Spleen (tissue), 7 donors: ENCODE data around the gene DVL1.

Source experiments
- POLR2A ChIP-seq, 3 donors: fragments of 450-650 bp; IDR thresholded peaks; one replicate each; pipeline ENCODE4 v1.5.1; 2017; ENCODE audit warnings: antibody characterized with exemption in 3 of 3, mild to moderate bottlenecking in 1 of 3
- TF ChIP-seq, protein P1 (sequence below), 11 experiments: fragments of 200-600 bp in 7 of 11; fragments of 450-650 bp in 4 of 11; sonication (generic) in 4 of 11; IDR thresholded peaks in 8 of 11; conservative IDR thresholded peaks in 3 of 11; 1 replicate in 7 of 11; 2 replicates in 4 of 11; pipeline versions ENCODE4 v1.4.0 to v1.8.0; 2016 to 2021; ENCODE audit warnings: antibody characterized with exemption in 11 of 11, inconsistent platforms in 4 of 11, mild to moderate bottlenecking in 1 of 11
- donor health status: DM: no; HTN: no; CAD: no; lungs with moderate emphysema.
- donor health status: DM: no; HTN: no; CAD: no.
- donor health status: DM: no; HTN: no; CAD: no.

DNA sequence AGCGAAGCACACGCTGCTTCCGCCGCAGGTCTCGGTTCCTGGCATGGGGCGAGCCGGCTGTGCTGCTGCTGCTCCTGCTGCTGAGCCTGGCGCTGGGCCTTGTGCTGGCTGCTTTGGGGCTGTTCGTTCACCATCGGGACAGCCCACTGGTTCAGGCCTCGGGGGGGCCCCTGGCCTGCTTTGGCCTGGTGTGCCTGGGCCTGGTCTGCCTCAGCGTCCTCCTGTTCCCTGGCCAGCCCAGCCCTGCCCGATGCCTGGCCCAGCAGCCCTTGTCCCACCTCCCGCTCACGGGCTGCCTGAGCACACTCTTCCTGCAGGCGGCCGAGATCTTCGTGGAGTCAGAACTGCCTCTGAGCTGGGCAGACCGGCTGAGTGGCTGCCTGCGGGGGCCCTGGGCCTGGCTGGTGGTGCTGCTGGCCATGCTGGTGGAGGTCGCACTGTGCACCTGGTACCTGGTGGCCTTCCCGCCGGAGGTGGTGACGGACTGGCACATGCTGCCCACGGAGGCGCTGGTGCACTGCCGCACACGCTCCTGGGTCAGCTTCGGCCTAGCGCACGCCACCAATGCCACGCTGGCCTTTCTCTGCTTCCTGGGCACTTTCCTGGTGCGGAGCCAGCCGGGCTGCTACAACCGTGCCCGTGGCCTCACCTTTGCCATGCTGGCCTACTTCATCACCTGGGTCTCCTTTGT, 15.5 kb downstream of the DVL1 start:
- TF ChIP-seq, protein P1, sequence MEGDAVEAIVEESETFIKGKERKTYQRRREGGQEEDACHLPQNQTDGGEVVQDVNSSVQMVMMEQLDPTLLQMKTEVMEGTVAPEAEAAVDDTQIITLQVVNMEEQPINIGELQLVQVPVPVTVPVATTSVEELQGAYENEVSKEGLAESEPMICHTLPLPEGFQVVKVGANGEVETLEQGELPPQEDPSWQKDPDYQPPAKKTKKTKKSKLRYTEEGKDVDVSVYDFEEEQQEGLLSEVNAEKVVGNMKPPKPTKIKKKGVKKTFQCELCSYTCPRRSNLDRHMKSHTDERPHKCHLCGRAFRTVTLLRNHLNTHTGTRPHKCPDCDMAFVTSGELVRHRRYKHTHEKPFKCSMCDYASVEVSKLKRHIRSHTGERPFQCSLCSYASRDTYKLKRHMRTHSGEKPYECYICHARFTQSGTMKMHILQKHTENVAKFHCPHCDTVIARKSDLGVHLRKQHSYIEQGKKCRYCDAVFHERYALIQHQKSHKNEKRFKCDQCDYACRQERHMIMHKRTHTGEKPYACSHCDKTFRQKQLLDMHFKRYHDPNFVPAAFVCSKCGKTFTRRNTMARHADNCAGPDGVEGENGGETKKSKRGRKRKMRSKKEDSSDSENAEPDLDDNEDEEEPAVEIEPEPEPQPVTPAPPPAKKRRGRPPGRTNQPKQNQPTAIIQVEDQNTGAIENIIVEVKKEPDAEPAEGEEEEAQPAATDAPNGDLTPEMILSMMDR (IDR thresholded peaks at IDR 0.05 in 8 of 11, conservative IDR thresholded peaks at IDR 0.05 in 3 of 11), result no peak
- TF ChIP-seq POLR2A (IDR thresholded peaks at IDR 0.05), result no peak
